Uterus (tissue), 4 donors: ENCODE measurements around the gene SYPL1. TPM values are rescaled to one million over a fixed set of nuclear protein-coding genes. Genes with fewer than 3 reads are reported as not detected.

Experiments used
- DNase-seq, 2 donors: peaks; one replicate each; pipeline ENCODE4 v3.0.0-alpha.2; 2019 to 2020
- H3K27ac ChIP-seq, 2 donors: fragments of 200-600 bp; sonication (generic); 1 replicate in 1 of 2; 2 replicates in 1 of 2; pipeline ENCODE4 v1.5.1; 2016 to 2018
- H3K27me3 ChIP-seq, 2 donors: fragments of 200-600 bp; sonication (generic); one replicate each; pipeline ENCODE4 v1.5.1; 2018 to 2019; ENCODE audit warnings: control low read depth in 1 of 2
- H3K36me3 ChIP-seq, 2 donors: fragments of 200-600 bp; sonication (generic); one replicate each; pipeline ENCODE4 v1.5.1; 2019; ENCODE audit warnings: control low read depth in 1 of 2
- H3K4me1 ChIP-seq, 2 donors: fragments of 200-600 bp; sonication (generic); one replicate each; pipeline ENCODE4 v1.5.1; 2018 to 2019; ENCODE audit warnings: control low read depth in 1 of 2
- H3K4me3 ChIP-seq, 2 donors: fragments of 200-600 bp; sonication (generic); 1 replicate in 1 of 2; 2 replicates in 1 of 2; pipeline ENCODE4 v1.5.1; 2018 to 2019; ENCODE audit warnings: mild to moderate bottlenecking in 1 of 2
- H3K9me3 ChIP-seq, 2 donors: fragments of 200-600 bp; sonication (generic); one replicate each; pipeline ENCODE4 v1.5.1; 2019; ENCODE audit warnings: control low read depth in 1 of 2
- POLR2A ChIP-seq, 2 donors: fragments of 450-650 bp; IDR thresholded peaks; one replicate each; pipeline ENCODE4 v1.6.1; 2016; ENCODE audit warnings: antibody characterized with exemption in 2 of 2, mild to moderate bottlenecking in 1 of 2, moderate library complexity in 1 of 2
- intact Hi-C: fragments of 100-400 bp; cut with DNase I; formaldehyde crosslinking; loops from one replicate; pipeline ENCODE4 v1.15.1; 2023; ENCODE audit warnings: low total_unique reads
- total RNA-seq, 4 donors: library from RNA; depleted of rRNA in 3 of 4; stranded (reverse); fragments of >200 nt in 3 of 4; gene quantifications; one replicate each; pipeline versions ENCODE4 v1.1.0 to v1.2.4, GENCODE V29; 2014 to 2023
- TF ChIP-seq, protein P1 (sequence below), 4 experiments: fragments of 200-600 bp in 2 of 4; fragments of 450-650 bp in 2 of 4; sonication (generic) in 2 of 4; IDR thresholded peaks; one replicate each; pipeline ENCODE4 v1.5.1; 2016 to 2019; ENCODE audit warnings: antibody characterized with exemption in 4 of 4, mild to moderate bottlenecking in 2 of 4, moderate library complexity in 1 of 4
- donor health status: DM: yes; HTN: yes; CAD: no.

SYPL1 gene
- total RNA-seq, 4 donors from 2014 or later, result 123 to 220 (median 131) TPM

DNA sequence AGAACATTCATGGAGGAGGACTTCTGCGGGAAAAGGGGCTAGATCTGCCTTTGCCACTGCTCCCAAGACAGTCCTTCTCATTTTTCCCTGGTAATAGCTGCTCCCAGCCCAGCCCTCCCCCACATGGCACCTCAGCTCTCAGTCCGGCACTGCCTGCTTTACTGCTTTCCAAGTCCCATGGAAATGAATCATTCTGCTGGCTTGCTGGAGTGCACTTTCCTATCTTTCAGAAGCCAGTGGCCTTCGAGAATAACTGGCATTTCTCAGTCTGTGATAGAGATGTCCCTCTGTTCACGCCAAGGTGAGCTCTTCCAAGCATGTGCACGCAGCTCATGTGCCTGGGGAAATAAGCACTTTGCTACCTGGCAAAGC, 61.4 kb downstream of the SYPL1 start:
- Histone ChIP-seq H3K9me3 (no peaks in the 10 kb centered on the region), H3K4me1 (no peaks in the 10 kb centered on the region), H3K27me3 (no peaks in the 10 kb centered on the region), H3K36me3 (no peaks in the 10 kb centered on the region), H3K27ac (peak overlapping the region; percentile 47 to 62), H3K4me3 (no peak overlapping the region)
- TF ChIP-seq, protein P1, sequence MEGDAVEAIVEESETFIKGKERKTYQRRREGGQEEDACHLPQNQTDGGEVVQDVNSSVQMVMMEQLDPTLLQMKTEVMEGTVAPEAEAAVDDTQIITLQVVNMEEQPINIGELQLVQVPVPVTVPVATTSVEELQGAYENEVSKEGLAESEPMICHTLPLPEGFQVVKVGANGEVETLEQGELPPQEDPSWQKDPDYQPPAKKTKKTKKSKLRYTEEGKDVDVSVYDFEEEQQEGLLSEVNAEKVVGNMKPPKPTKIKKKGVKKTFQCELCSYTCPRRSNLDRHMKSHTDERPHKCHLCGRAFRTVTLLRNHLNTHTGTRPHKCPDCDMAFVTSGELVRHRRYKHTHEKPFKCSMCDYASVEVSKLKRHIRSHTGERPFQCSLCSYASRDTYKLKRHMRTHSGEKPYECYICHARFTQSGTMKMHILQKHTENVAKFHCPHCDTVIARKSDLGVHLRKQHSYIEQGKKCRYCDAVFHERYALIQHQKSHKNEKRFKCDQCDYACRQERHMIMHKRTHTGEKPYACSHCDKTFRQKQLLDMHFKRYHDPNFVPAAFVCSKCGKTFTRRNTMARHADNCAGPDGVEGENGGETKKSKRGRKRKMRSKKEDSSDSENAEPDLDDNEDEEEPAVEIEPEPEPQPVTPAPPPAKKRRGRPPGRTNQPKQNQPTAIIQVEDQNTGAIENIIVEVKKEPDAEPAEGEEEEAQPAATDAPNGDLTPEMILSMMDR (IDR thresholded peaks at IDR 0.05), result no peak
- no peak for TF ChIP-seq POLR2A (IDR thresholded peaks at IDR 0.05)
- peak in 1 of 2 donors; percentile 48 for DNase-seq
- intact Hi-C loops, result no loop called here

DNA sequence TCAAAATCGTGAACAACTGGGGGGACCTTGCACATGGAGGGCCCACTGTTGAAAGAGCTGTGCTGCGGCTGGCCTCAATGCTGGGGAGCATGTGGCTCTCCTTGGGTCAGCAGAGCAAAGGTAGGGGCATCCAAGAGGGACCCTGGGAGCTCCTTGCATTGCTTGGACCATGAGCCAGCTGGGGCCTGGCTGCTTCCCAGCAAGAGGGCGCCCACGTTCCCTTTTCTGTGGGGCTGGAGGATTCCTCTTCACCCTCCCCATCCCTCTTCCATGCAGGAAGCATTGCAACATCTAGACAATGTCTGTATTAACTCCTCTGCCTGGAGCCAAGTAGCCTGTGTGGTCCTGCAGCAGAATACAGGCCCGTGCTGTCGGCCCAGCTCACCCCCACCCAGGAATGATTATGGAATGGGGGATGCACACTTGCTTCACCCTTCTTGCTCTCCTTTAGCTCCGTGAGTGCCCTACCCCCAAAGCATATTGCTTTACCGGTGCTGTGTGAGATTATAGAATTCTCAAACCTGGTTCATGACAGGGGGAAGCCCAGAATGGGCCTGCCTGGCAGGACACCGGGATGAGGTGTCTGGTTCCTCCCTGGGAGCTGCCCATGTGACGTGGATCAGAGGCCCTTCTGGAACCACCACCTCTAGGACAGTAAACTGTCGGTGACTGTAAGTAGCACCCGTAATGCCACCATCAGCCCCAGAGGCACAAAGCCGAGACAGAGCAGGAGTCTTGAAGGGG, 61.9 kb downstream of the SYPL1 start:
- Histone ChIP-seq H3K36me3 (no peaks in the 10 kb centered on the region), H3K9me3 (no peaks in the 10 kb centered on the region), H3K4me3 (no peak overlapping the region), H3K27ac (peak overlapping the region; percentile 47 to 62), H3K27me3 (no peaks in the 10 kb centered on the region), H3K4me1 (no peaks in the 10 kb centered on the region)
- DNase-seq, result peak; percentile 61 to 69
- intact Hi-C loops, result no loop called here
- no peak for TF ChIP-seq POLR2A (IDR thresholded peaks at IDR 0.05)
- TF ChIP-seq, protein P1 (IDR thresholded peaks at IDR 0.05), result peak in 1 of 4 experiments; percentile 12

DNA sequence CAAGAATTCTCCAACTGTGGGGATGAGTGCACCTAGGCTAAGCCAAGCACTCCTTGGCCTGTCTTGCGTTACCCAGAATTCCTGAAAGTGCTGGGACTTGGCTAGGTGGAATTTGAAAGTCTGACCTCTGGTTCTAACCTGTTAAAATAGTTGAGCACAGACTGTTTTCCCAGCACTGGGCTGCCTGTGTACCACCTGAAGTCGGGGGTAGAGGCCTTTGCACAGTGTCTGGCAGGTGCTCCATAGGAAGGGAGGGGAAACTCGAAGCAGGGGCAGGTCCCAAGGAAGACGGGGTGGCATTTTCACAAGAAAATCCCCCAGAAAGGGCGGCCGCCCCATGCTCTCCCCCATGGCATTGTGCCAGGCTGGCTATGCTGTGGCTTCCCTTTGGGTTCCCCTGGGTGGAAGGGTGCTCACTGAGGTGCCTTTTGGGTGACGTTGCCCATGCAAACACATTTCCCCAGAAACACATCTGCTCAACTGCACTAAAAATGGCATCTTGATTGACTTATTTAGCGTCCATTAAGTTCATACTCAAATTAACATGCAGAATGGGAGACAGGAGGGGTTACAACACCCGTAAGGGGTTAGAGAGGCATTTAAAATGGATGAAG, 62.9 kb downstream of the SYPL1 start:
- Histone ChIP-seq H3K4me1 (no peaks in the 10 kb centered on the region), H3K27me3 (no peaks in the 10 kb centered on the region), H3K4me3 (no peak overlapping the region), H3K36me3 (no peaks in the 10 kb centered on the region), H3K27ac (no peak overlapping the region), H3K9me3 (no peaks in the 10 kb centered on the region)
- DNase-seq, result no peak
- no peak for TF ChIP-seq POLR2A (IDR thresholded peaks at IDR 0.05)
- TF ChIP-seq, protein P1 (IDR thresholded peaks at IDR 0.05), result no peak
- intact Hi-C loops, result no loop called here

DNA sequence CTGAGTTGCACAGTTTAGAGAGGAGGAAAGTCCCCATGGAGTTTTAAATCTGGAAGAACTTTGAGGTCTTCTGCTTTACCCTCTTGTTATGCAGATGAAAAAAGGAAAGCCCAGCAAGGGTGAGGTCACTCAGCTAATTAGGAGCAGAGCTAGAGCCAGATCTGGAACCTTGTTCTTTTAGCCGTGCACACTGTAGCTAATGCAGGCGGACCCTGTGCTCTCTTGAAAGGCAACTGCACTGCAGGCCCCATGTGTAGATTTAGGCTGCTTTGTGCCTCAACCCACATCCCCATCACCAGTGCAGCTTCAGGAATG, 63.4 kb downstream of the SYPL1 start:
- no peaks in the 10 kb centered on the region for H3K27me3 ChIP-seq
- DNase-seq, result no peak
- H3K4me1 ChIP-seq, result no peaks in the 10 kb centered on the region
- no peak overlapping the region for H3K4me3 ChIP-seq
- H3K36me3 ChIP-seq, result no peaks in the 10 kb centered on the region
- no peaks in the 10 kb centered on the region for H3K9me3 ChIP-seq
- H3K27ac ChIP-seq, result no peak overlapping the region
- intact Hi-C loops, result no loop called here
- TF ChIP-seq, protein P1 (IDR thresholded peaks at IDR 0.05), result no peak

DNA sequence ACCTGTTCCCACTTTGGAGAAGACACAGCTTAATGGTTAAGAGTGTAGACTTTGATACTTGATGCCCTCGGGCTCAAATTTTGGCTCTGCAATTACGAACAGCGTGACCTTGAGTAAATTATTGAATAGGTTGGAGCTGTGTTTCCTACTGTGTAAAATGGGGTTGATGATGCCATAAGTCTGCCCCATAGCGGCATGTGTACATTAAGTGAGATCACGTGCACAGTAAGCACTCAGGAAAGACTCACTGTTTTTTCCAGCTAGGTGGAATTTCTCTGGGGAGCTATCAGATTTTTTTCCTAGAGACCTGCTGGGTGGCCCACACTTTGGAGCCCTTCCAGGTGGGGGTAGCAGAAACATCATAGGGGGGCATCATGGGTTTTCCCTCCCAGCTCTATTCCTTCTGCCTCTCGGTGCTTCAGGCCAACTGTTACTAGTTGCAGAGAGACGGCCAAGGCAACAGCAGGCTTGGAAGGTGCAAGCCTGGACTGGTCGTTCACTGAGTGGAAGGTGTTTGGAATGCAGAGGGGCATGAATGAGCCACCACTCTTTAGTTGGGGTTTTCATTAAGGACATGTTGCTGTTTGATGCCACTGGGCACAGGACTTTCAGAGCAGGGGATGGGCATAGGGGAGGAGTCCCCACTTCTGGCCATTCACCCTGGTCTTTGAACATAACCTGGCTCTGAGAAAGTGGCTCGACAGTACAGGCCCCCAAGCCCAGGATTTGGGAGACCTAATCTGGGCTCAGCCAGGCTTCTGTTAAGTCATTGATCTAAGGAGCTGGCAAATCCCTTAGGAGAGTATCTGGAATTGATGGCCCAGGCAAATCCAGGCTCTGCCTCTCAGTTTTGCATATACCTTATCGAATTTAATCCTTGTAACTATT, 64.0 kb downstream of the SYPL1 start:
- intact Hi-C loops, result no loop called here
- no peaks in the 10 kb centered on the region for H3K4me1 ChIP-seq
- no peak for TF ChIP-seq POLR2A (IDR thresholded peaks at IDR 0.05)
- TF ChIP-seq, protein P1 (IDR thresholded peaks at IDR 0.05), result no peak
- no peak overlapping the region for H3K27ac ChIP-seq
- no peak for DNase-seq
- H3K27me3 ChIP-seq, result no peaks in the 10 kb centered on the region
- no peak overlapping the region for H3K4me3 ChIP-seq
- H3K9me3 ChIP-seq, result no peaks in the 10 kb centered on the region
- no peaks in the 10 kb centered on the region for H3K36me3 ChIP-seq
